ENCODE measurements around the gene KCNK3. TPM values are rescaled to one million over a fixed set of nuclear protein-coding genes. Genes with fewer than 3 reads are reported as not detected.

KCNK3 gene
- total and polyA plus RNA-seq, 10 of the 15 experiments (the other 5 are each of a cell fraction or from before 2014, with no cell fraction given): 0.13 TPM; not detected in 9

- no peaks in the 10 kb centered on the region for H3K9me3 ChIP-seq (replicated peaks; ENCODE audit: control insufficient read depth, insufficient read depth, low read length)
- H3K79me2 ChIP-seq (ENCODE audit: control insufficient read depth, insufficient read depth, low read length): no peaks in the 10 kb centered on the region
- H3K27me3 ChIP-seq (replicated peaks in 1 of 2; ENCODE audit: control insufficient read depth in 2 of 2, insufficient read depth in 2 of 2, low read length in 1 of 2): peaks cover 0 to 3% of the 10 kb centered on the region in 2 experiments; a peak in 2 of 4 replicates
- H3K27ac ChIP-seq (ENCODE audit: control insufficient read depth, insufficient read depth): no peak overlapping the region
- SMC1A ChIA-PET (ENCODE audit: uncharacterized antibody, unreplicated experiment): interaction anchor here (1.0 kb wide), 1 partner anchor 36 kb away, joined by 4 read pairs; no protein-coding TSS in a partner anchor
- 37% methylated on average over 17 of the region's 19 CpGs for WGBS (ENCODE audit: insufficient coverage, insufficient replicate concordance, low lambda C conversion rate, missing lambda C conversion rate)
- no TSS peak for BruUV-seq (replicated peaks)
- H3K36me3 ChIP-seq (ENCODE audit: control insufficient read depth in 2 of 2, insufficient read depth in 2 of 2, low read length in 1 of 2): no peaks in the 10 kb centered on the region
- H3K4me1 ChIP-seq (ENCODE audit: control insufficient read depth, insufficient read depth, low read length): no peaks in the 10 kb centered on the region
- DNase-seq (ENCODE audit: low read depth, low spot score) (no peak), FAIRE-seq (no peak), ATAC-seq (no peak)
- POLR2A ChIA-PET: no interaction called here
- in situ Hi-C loops (cut with MboI) (no loop called here), intact Hi-C loops (cut with micrococcal nuclease; ENCODE audit: unreplicated experiment) (no loop called here)
- RAD21 ChIA-PET (ENCODE audit: unreplicated experiment): no interaction called here
- H3K9ac ChIP-seq (ENCODE audit: control insufficient read depth, insufficient read depth, low read length): no peak overlapping the region
- TF ChIP-seq MYB (IDR thresholded peaks at IDR 0.05; ENCODE audit: borderline replicate concordance, low read depth, low read length) (no peak), SMARCA5 (IDR thresholded peaks at IDR 0.05) (no peak), ATF2 (IDR thresholded peaks at IDR 0.05; ENCODE audit: low read length) (no peak), RFX5 (IDR thresholded peaks at IDR 0.05; ENCODE audit: low read depth, low read length) (no peak), PRDM15 (CRISPR knock-in tag; IDR thresholded peaks at IDR 0.05) (no peak), EZH2 (IDR thresholded peaks at IDR 0.05; ENCODE audit: borderline replicate concordance, control insufficient read depth, low read depth, low read length) (no peak), FOS (IDR thresholded peaks at IDR 0.05; ENCODE audit: borderline replicate concordance, extremely low read depth, insufficient read length) (no peak), WRNIP1 (IDR thresholded peaks at IDR 0.05; ENCODE audit: borderline replicate concordance, low read depth, low read length) (no peak), TARDBP (IDR thresholded peaks at IDR 0.05; ENCODE audit: borderline replicate concordance) (no peak)
- no peak overlapping the region for H3K4me2 ChIP-seq (ENCODE audit: control insufficient read depth, insufficient read depth)
- no peak overlapping the region for H2AFZ ChIP-seq (ENCODE audit: control insufficient read depth, low read depth, low read length)
- no peak overlapping the region for H3K4me3 ChIP-seq
- no peaks in the 10 kb centered on the region for H4K20me1 ChIP-seq (ENCODE audit: control insufficient read depth, insufficient read depth)
- CTCF ChIA-PET: no interaction called here
These were observed 17.0 kb downstream of the KCNK3 start for GRCh38 chr2:26709323-26710110.
